Loucy (cell line): ENCODE data around the gene LSR.

Source experiments
- CTCF ChIP-seq: fragments of 200-600 bp; sonication (generic); conservative IDR thresholded peaks from 2 replicates; pipeline ENCODE4 v1.5.1; 2014; ENCODE audit warnings: mild to moderate bottlenecking, antibody characterized with exemption, low read length
- EZH2phosphoT487 ChIP-seq: fragments of 200-600 bp; IDR thresholded peaks from 2 replicates; pipeline ENCODE4 v1.6.1; 2018; ENCODE audit warnings: antibody characterized with exemption, mild to moderate bottlenecking, moderate library complexity, borderline replicate concordance

GRCh38 chr19:35297922-35298321 is 49.1 kb downstream of the LSR start:
- TF ChIP-seq CTCF (no peak), EZH2phosphoT487 (no peak)
